ENCODE results near the gene SH2D7.

The SH2D7 gene

GRCh38 chr15:78102741-78103140 lies 10.4 kb downstream of the SH2D7 start:
- Histone ChIP-seq H3K4me3 (no peak overlapping the region), H3K27ac (no peak overlapping the region)
- TF ChIP-seq CTCF (IDR thresholded peaks at IDR 0.05): no peak
- no peak for DNase-seq (ENCODE audit: low spot score)

GRCh38 chr15:78103406-78104118 lies 11.2 kb downstream of the SH2D7 start:
- TF ChIP-seq CTCF (IDR thresholded peaks at IDR 0.05): no peak
- DNase-seq (ENCODE audit: low spot score): no peak
- peak overlapping the region in 1 of 2 donors; percentile 31 for H3K27ac ChIP-seq
- no peak overlapping the region for H3K4me3 ChIP-seq

GRCh38 chr15:78104119-78104479 lies 11.7 kb downstream of the SH2D7 start:
- Histone ChIP-seq H3K4me3 (no peak overlapping the region), H3K27ac (no peak overlapping the region)
- TF ChIP-seq CTCF (IDR thresholded peaks at IDR 0.05): no peak
- no peak for DNase-seq (ENCODE audit: low spot score)

GRCh38 chr15:78104566-78105475 lies 12.5 kb downstream of the SH2D7 start:
- TF ChIP-seq CTCF (IDR thresholded peaks at IDR 0.05): no peak
- no peak overlapping the region for H3K27ac ChIP-seq
- no peak for DNase-seq (ENCODE audit: low spot score)

GRCh38 chr15:78105476-78106241 lies 13.3 kb downstream of the SH2D7 start:
- no peak overlapping the region for H3K4me3 ChIP-seq
- TF ChIP-seq CTCF (IDR thresholded peaks at IDR 0.05): no peak
- no peak for DNase-seq (ENCODE audit: low spot score)
- no peak overlapping the region for H3K27ac ChIP-seq

More at GRCh38 chr15:78104566-78105475, 12.5 kb downstream of the SH2D7 start:
- H3K4me3 ChIP-seq: no peak overlapping the region

- DNase-seq (ENCODE audit: low spot score): no peak
These were observed 15.1 kb downstream of the SH2D7 start for GRCh38 chr15:78107471-78107870.

More at GRCh38 chr15:78107471-78107870, 15.1 kb downstream of the SH2D7 start:
- Histone ChIP-seq H3K27ac (no peak overlapping the region), H3K4me3 (no peak overlapping the region)
- no peak for TF ChIP-seq CTCF (IDR thresholded peaks at IDR 0.05)
